Activated CD4-positive, alpha-beta T cell treated with anti-CD3 and anti-CD28 coated beads for 24 hours (primary cell): ENCODE results near the gene S100A16.

Experiments
- DNase-seq, 2 donors: peaks; one replicate each; pipeline ENCODE4 v3.0.0-alpha.2; 2020; ENCODE audit warnings: low read depth in 2 of 2

The S100A16 gene

GRCh38 chr1:153636312-153636711 lies 23.4 kb upstream of the S100A16 start:
- DNase-seq, result no peak

GRCh38 chr1:153635872-153636271 lies 22.9 kb upstream of the S100A16 start:
- no peak for DNase-seq

GRCh38 chr1:153633754-153634665 lies 21.1 kb upstream of the S100A16 start, which contains the start of gene CHTOP:
CHTOP (plus strand) TSS chr1:153634066; CDS start chr1:153636589, 2,523 bp downstream.
- DNase-seq, result peak; percentile 94

GRCh38 chr1:153633161-153633753 lies 20.3 kb upstream of the S100A16 start:
- no peak for DNase-seq

GRCh38 chr1:153631047-153632022 lies 18.4 kb upstream of the S100A16 start:
- DNase-seq, result no peak

- DNase-seq, result no peak
Measured at GRCh38 chr1:153630384-153630783, 17.4 kb upstream of the S100A16 start.

- DNase-seq, result no peak
Measured at GRCh38 chr1:153629971-153630370, 17.0 kb upstream of the S100A16 start.

GRCh38 chr1:153629343-153629665 lies 16.4 kb upstream of the S100A16 start:
- no peak for DNase-seq

- no peak for DNase-seq
Measured at GRCh38 chr1:153628638-153629342, 15.9 kb upstream of the S100A16 start.

- DNase-seq, result no peak
Measured at GRCh38 chr1:153627715-153628626, 15.0 kb upstream of the S100A16 start, which contains the start of gene S100A1. S100A1 (plus strand) TSS chr1:153628434; CDS start chr1:153630522, 2,088 bp downstream.

GRCh38 chr1:153626904-153627714 lies 14.2 kb upstream of the S100A16 start, which contains the start of gene S100A13:
S100A13 (minus strand) TSS chr1:153627505; CDS start chr1:153626472, 1,033 bp downstream.
- DNase-seq, result no peak

GRCh38 chr1:153626477-153626903 lies 13.6 kb upstream of the S100A16 start:
- no peak for DNase-seq

GRCh38 chr1:153624965-153625611 lies 12.2 kb upstream of the S100A16 start:
- DNase-seq, result no peak

- no peak for DNase-seq
Measured at GRCh38 chr1:153623101-153623500, 10.2 kb upstream of the S100A16 start.

- no peak for DNase-seq
Measured at GRCh38 chr1:153619171-153619570, 6.2 kb upstream of the S100A16 start.

- peak in 1 of 2 donors; percentile 70 for DNase-seq
Measured at GRCh38 chr1:153617663-153618062, 4.7 kb upstream of the S100A16 start.

- no peak for DNase-seq
Measured at GRCh38 chr1:153616917-153617311, 4.0 kb upstream of the S100A16 start.

- DNase-seq, result no peak
Measured at GRCh38 chr1:153616144-153616916, 3.4 kb upstream of the S100A16 start, which contains the start of gene S100A14. S100A14 (minus strand) TSS chr1:153616325; CDS start chr1:153615858, 467 bp downstream.
